ENCODE results near the gene CADM1.

Gene CADM1

DNA sequence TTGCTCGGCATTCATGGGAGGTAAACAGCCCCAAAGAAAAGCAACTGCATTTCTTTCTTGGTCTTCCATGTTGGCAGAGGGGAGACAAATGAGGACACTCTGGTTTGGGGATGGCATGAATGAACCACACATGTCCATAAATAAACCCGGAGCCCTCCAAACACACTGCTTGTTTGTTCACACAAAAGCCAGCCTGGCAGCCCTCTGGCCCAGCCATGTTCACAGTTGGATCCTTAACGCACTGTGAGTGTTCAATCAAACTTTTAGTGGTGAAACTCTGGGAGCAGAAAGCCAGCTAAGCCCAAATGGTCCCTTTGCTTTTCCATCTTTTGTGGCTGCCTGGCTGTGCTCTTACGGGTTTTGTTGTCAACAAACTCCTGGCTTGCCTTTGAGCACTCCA lies 336.8 kb downstream of the CADM1 start:
- Histone ChIP-seq H3K9ac (no peak overlapping the region), H3K4me3 (IDR thresholded peaks at IDR 0.05; ENCODE audit: insufficient read depth, low read depth, low read length) (no peak overlapping the region), H2AFZ (ENCODE audit: low read depth) (no peak overlapping the region), H3K36me3 (ENCODE audit: insufficient read depth) (no peaks in the 10 kb centered on the region), H3K4me2 (no peak overlapping the region), H3K27me3 (ENCODE audit: insufficient read depth, low read depth) (no peaks in the 10 kb centered on the region), H3K79me2 (ENCODE audit: insufficient read depth, low read depth) (no peaks in the 10 kb centered on the region), H4K20me1 (ENCODE audit: insufficient read depth) (no peaks in the 10 kb centered on the region), H3K4me1 (ENCODE audit: low read depth, poor library complexity, severe bottlenecking) (peaks cover 5% of the 10 kb centered on the region), H3K27ac (no peak overlapping the region)
- TF ChIP-seq, protein P1, sequence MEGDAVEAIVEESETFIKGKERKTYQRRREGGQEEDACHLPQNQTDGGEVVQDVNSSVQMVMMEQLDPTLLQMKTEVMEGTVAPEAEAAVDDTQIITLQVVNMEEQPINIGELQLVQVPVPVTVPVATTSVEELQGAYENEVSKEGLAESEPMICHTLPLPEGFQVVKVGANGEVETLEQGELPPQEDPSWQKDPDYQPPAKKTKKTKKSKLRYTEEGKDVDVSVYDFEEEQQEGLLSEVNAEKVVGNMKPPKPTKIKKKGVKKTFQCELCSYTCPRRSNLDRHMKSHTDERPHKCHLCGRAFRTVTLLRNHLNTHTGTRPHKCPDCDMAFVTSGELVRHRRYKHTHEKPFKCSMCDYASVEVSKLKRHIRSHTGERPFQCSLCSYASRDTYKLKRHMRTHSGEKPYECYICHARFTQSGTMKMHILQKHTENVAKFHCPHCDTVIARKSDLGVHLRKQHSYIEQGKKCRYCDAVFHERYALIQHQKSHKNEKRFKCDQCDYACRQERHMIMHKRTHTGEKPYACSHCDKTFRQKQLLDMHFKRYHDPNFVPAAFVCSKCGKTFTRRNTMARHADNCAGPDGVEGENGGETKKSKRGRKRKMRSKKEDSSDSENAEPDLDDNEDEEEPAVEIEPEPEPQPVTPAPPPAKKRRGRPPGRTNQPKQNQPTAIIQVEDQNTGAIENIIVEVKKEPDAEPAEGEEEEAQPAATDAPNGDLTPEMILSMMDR (conservative IDR thresholded peaks at IDR 0.05; ENCODE audit: low read depth, low read length) = no peak

DNA sequence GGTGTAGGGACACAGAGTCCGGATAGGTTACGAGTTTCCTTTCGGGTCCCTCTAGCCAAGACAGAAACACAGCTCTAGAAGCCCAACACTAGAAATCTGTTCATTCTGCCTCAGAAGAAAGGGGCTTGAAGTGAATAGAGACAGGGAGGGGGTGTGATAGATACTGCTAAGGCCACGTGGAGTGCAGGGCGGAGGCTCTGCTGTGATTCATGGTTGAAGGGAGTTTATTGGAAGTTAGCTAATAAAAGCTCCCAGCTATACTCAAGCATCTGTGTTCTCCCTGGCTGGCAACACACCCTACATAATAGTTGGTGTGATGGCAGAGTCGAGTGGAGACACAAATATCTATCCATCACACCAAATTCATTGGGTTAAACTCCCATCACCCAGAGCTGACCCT lies 337.4 kb downstream of the CADM1 start:
- H3K27ac ChIP-seq = no peak overlapping the region
- TF ChIP-seq, protein P1 (conservative IDR thresholded peaks at IDR 0.05; ENCODE audit: low read depth, low read length) = no peak
- H3K4me1 ChIP-seq (ENCODE audit: low read depth, poor library complexity, severe bottlenecking) = peaks cover 5% of the 10 kb centered on the region
- H3K27me3 ChIP-seq (ENCODE audit: insufficient read depth, low read depth) = no peaks in the 10 kb centered on the region
- no peaks in the 10 kb centered on the region for H4K20me1 ChIP-seq (ENCODE audit: insufficient read depth)
- no peak overlapping the region for H2AFZ ChIP-seq (ENCODE audit: low read depth)
- no peaks in the 10 kb centered on the region for H3K36me3 ChIP-seq (ENCODE audit: insufficient read depth)
- H3K79me2 ChIP-seq (ENCODE audit: insufficient read depth, low read depth) = no peaks in the 10 kb centered on the region
- no peak overlapping the region for H3K4me3 ChIP-seq (IDR thresholded peaks at IDR 0.05; ENCODE audit: insufficient read depth, low read depth, low read length)
- H3K9ac ChIP-seq = no peak overlapping the region
- no peak overlapping the region for H3K4me2 ChIP-seq

DNA sequence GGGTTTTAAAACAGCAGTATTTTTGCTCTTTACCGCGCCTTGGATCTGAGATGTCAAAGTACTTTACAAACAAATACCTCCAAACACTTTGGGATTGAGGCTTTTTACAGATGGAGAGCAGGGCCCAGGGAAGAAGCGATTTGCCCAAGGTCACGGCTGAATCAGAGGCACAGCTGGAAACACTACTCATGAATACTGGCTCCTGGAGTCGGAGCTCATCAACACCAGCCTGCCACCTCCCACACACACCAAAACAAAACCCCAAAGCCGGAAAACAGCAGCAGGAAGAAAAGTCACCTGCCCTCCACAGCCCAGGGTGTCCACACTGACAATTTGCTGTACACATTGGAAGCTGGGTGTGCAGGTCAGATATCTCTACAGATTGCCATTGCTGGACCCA lies 339.4 kb downstream of the CADM1 start:
- Histone ChIP-seq H3K4me2 (no peak overlapping the region), H3K4me1 (ENCODE audit: low read depth, poor library complexity, severe bottlenecking) (no peaks in the 10 kb centered on the region)

DNA sequence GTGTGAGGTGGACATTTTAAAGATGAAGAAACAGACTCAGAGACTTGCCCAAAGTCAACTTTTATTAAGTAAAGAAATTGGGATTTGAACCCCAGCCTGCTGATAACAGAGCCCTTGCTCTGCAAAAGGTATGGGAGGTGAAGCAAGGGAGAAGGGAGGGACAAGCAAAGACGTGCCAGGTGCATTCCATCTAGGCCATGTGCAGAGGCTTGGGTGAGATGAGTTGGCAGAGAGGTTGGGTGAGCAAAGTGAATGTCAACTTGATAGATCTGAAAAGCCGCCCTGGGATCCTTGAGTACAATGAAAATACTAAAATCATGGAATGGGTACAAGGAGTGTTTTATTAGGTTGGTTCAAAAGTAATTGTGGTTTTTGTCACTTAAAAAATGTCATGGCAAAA lies 341.3 kb downstream of the CADM1 start:
- H3K79me2 ChIP-seq (ENCODE audit: insufficient read depth, low read depth) = no peaks in the 10 kb centered on the region
- no peak overlapping the region for H3K4me3 ChIP-seq (IDR thresholded peaks at IDR 0.05; ENCODE audit: insufficient read depth, low read depth, low read length)
- TF ChIP-seq, protein P1 (conservative IDR thresholded peaks at IDR 0.05; ENCODE audit: low read depth, low read length) = no peak
- H3K27me3 ChIP-seq (ENCODE audit: insufficient read depth, low read depth) = no peaks in the 10 kb centered on the region
- H3K4me2 ChIP-seq = no peak overlapping the region
- H2AFZ ChIP-seq (ENCODE audit: low read depth) = no peak overlapping the region
- H3K27ac ChIP-seq = no peak overlapping the region
- H3K4me1 ChIP-seq (ENCODE audit: low read depth, poor library complexity, severe bottlenecking) = no peaks in the 10 kb centered on the region
- H3K9ac ChIP-seq = no peak overlapping the region
- H3K36me3 ChIP-seq (ENCODE audit: insufficient read depth) = no peaks in the 10 kb centered on the region
- no peaks in the 10 kb centered on the region for H4K20me1 ChIP-seq (ENCODE audit: insufficient read depth)

More for the DNA sequence above, 339.4 kb downstream of the CADM1 start:
- no peaks in the 10 kb centered on the region for H3K79me2 ChIP-seq (ENCODE audit: insufficient read depth, low read depth)
- no peaks in the 10 kb centered on the region for H3K27me3 ChIP-seq (ENCODE audit: insufficient read depth, low read depth)
- no peak overlapping the region for H2AFZ ChIP-seq (ENCODE audit: low read depth)
- TF ChIP-seq, protein P1 (conservative IDR thresholded peaks at IDR 0.05; ENCODE audit: low read depth, low read length) = no peak
- no peaks in the 10 kb centered on the region for H3K36me3 ChIP-seq (ENCODE audit: insufficient read depth)
- H3K4me3 ChIP-seq (IDR thresholded peaks at IDR 0.05; ENCODE audit: insufficient read depth, low read depth, low read length) = no peak overlapping the region
- no peaks in the 10 kb centered on the region for H4K20me1 ChIP-seq (ENCODE audit: insufficient read depth)
- H3K9ac ChIP-seq = no peak overlapping the region
- H3K27ac ChIP-seq = no peak overlapping the region
